Left lung (tissue), 10 donors: Measurements from ENCODE around the gene DIAPH2. TPM values are rescaled to one million over a fixed set of nuclear protein-coding genes. Genes with fewer than 3 reads are reported as not detected.

Experiments
- ATAC-seq: fragments of 200-7000 bp; cut with Tn5 transposase; one replicate; pipeline ENCODE4 v1.9.1; 2020; ENCODE audit warnings: moderate library complexity
- DNase-seq, 4 donors: peaks; one replicate each; pipeline ENCODE4 v3.0.0-alpha.2; 2013 to 2020
- H3K27ac ChIP-seq, 2 donors: fragments of 200-600 bp; sonication (generic) in 1 of 2; one replicate each; pipeline versions ENCODE4 v1.5.0 to v1.8.0; 2020 to 2021
- H3K27me3 ChIP-seq, 2 donors: fragments of 200-600 bp; sonication (generic) in 1 of 2; one replicate each; pipeline versions ENCODE4 v1.5.0 to v1.8.0; 2020 to 2021
- H3K36me3 ChIP-seq, 2 donors: fragments of 200-600 bp; sonication (generic) in 1 of 2; one replicate each; pipeline versions ENCODE4 v1.5.0 to v1.8.0; 2020 to 2021
- H3K4me1 ChIP-seq, 2 donors: fragments of 200-600 bp; one replicate each; pipeline ENCODE4 v1.8.0; 2021
- H3K4me3 ChIP-seq, 2 donors: fragments of 200-600 bp; sonication (generic) in 1 of 2; one replicate each; pipeline versions ENCODE4 v1.5.0 to v1.8.0; 2020 to 2021; ENCODE audit warnings: mild to moderate bottlenecking in 1 of 2
- H3K9me3 ChIP-seq, 2 donors: fragments of 200-600 bp; sonication (generic) in 1 of 2; one replicate each; pipeline versions ENCODE4 v1.5.0 to v1.8.0; 2020 to 2021
- CTCF ChIP-seq, 2 donors: fragments of 200-600 bp; sonication (generic) in 1 of 2; IDR thresholded peaks; one replicate each; pipeline versions ENCODE4 v1.5.0 to v1.8.0; 2021; ENCODE audit warnings: antibody characterized with exemption in 2 of 2
- intact Hi-C, 2 donors: fragments of 100-400 bp; cut with DNase I; formaldehyde crosslinking; loops; one replicate each; pipeline versions ENCODE4 v1.11.2 to v1.14.2; 2022
- polyA plus RNA-seq, 6 donors: library from polyadenylated mRNA; unstranded; fragments of 120-200 nt; gene quantifications; one replicate each; pipeline ENCODE4 v1.2.1, GENCODE V29; 2013; ENCODE audit not compliant: insufficient read length in 6 of 6
- total RNA-seq, 2 donors: library from RNA; stranded (reverse); fragmentation: NEBNext Ultra II Directional; extraction: Animal tissue kit (Norgen Biotek cat#: 25700); gene quantifications; one replicate each; pipeline ENCODE4 v1.2.1, GENCODE V29; 2021
- donor health status: DM: no; HTN: yes; CAD: no.
- donor health status: DM: no; HTN: no; CAD: no.

The DIAPH2 gene
- total and polyA plus RNA-seq, 8 donors: 14.6 to 34.1 (median 16.4) TPM

- Histone ChIP-seq H3K4me3 (no peak overlapping the region), H3K36me3 (no peaks in the 10 kb centered on the region), H3K4me1 (no peaks in the 10 kb centered on the region), H3K9me3 (no peaks in the 10 kb centered on the region), H3K27me3 (no peaks in the 10 kb centered on the region), H3K27ac (no peak overlapping the region)
- TF ChIP-seq CTCF (IDR thresholded peaks at IDR 0.05): no peak
- intact Hi-C loops: no loop called here
- no peak for ATAC-seq
- no peak for DNase-seq
Measured at GRCh38 chrX:97602465-97603258, 918.0 kb downstream of the DIAPH2 start.

DNA sequence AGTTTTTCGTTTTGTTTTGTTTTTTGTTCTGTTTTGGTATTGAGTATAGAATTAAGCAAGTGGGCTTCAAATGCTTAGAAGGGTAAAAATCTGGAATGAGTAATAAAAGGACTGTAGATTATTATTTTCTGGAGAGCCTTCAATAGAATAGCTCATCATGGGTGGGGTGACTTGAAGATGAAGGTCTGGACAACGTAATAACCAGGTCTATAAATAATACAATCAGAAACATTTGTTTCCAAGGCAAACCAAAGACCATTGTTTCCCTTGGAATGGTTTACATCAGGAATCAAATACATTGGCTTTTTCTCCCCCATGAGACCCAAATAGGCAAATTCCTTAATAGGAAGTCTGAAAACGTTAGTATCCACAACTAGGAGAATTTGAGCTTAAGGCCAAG lies 920.6 kb downstream of the DIAPH2 start:
- H3K4me1 ChIP-seq: no peaks in the 10 kb centered on the region
- H3K27me3 ChIP-seq: no peaks in the 10 kb centered on the region
- H3K4me3 ChIP-seq: no peak overlapping the region
- H3K27ac ChIP-seq: no peak overlapping the region
- H3K36me3 ChIP-seq: no peaks in the 10 kb centered on the region
- no peak for ATAC-seq
- H3K9me3 ChIP-seq: no peaks in the 10 kb centered on the region
- TF ChIP-seq CTCF (IDR thresholded peaks at IDR 0.05): no peak
- intact Hi-C loops: no loop called here
- DNase-seq: no peak

DNA sequence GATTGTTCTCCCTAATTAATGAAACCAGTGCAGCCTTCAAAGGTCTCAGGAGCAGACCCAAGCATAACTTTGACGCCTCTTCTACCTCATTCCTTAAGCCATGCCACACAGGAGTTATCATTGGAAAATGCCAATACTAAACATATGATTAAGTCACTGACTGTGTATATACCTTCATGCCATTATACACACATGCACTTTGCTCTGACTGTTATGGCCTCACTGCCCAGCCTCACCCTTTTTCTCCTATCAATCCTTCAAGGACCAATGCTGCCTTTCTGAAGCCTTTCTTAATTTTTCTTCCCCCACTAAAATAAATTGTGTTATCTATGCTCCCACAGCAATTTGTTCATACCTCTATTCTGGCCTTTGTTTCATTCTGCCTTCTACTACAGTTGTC lies 924.7 kb downstream of the DIAPH2 start:
- no peaks in the 10 kb centered on the region for H3K9me3 ChIP-seq
- TF ChIP-seq CTCF (IDR thresholded peaks at IDR 0.05): no peak
- H3K36me3 ChIP-seq: no peaks in the 10 kb centered on the region
- no peak for DNase-seq
- intact Hi-C loops: no loop called here
- no peak for ATAC-seq
- H3K4me3 ChIP-seq: no peak overlapping the region
- no peak overlapping the region for H3K27ac ChIP-seq
- no peaks in the 10 kb centered on the region for H3K4me1 ChIP-seq
- no peaks in the 10 kb centered on the region for H3K27me3 ChIP-seq

- Histone ChIP-seq H3K4me1 (no peaks in the 10 kb centered on the region), H3K27me3 (no peaks in the 10 kb centered on the region), H3K27ac (no peak overlapping the region), H3K36me3 (no peaks in the 10 kb centered on the region), H3K4me3 (no peak overlapping the region), H3K9me3 (no peaks in the 10 kb centered on the region)
- DNase-seq (no peak), ATAC-seq (no peak)
- no peak for TF ChIP-seq CTCF (IDR thresholded peaks at IDR 0.05)
- intact Hi-C loops: no loop called here
Measured at GRCh38 chrX:97609938-97610337, 925.3 kb downstream of the DIAPH2 start.

- Histone ChIP-seq H3K4me3 (no peak overlapping the region), H3K4me1 (no peaks in the 10 kb centered on the region), H3K27me3 (no peaks in the 10 kb centered on the region), H3K27ac (no peak overlapping the region), H3K36me3 (no peaks in the 10 kb centered on the region), H3K9me3 (no peaks in the 10 kb centered on the region)
- ATAC-seq: peak; percentile 78
- DNase-seq: no peak
- TF ChIP-seq CTCF (IDR thresholded peaks at IDR 0.05): no peak
- intact Hi-C loops: no loop called here
Measured at GRCh38 chrX:97616883-97617530, 932.4 kb downstream of the DIAPH2 start.
